K562 (cell line): Measurements from ENCODE around the gene DMWD. TPM values are rescaled to one million over a fixed set of nuclear protein-coding genes. Genes with fewer than 3 reads are reported as not detected.

Source experiments
- ARID2 ChIP-seq: fragments of 450-650 bp; IDR thresholded peaks from 2 replicates; pipeline ENCODE4 v1.6.1; 2017; ENCODE audit warnings: antibody characterized with exemption, mild to moderate bottlenecking
- CREM ChIP-seq: IDR thresholded peaks from 2 replicates; pipeline ENCODE4 v1.6.1; 2014; ENCODE audit warnings: antibody characterized with exemption, low read depth
- EGR1 ChIP-seq: fragments of 450-650 bp; conservative IDR thresholded peaks from 2 replicates; pipeline ENCODE4 v1.6.1; 2017; ENCODE audit warnings: mild to moderate bottlenecking
- EZH2 ChIP-seq: IDR thresholded peaks from 2 replicates; pipeline ENCODE4 v1.6.1; 2012; ENCODE audit warnings: low read depth, mild to moderate bottlenecking, inconsistent platforms, low read length, borderline replicate concordance
- GABPA ChIP-seq: fragments of 200-800 bp; sonication (Bioruptor generic); conservative IDR thresholded peaks from 2 replicates; pipeline ENCODE4 v1.6.1; 2016; ENCODE audit warnings: low read depth, missing genetic modification characterization, missing compliant biosample characterization
- GABPB2 ChIP-seq: fragments of 250-450 bp; sonication (Bioruptor Pico); conservative IDR thresholded peaks from 2 replicates; pipeline ENCODE4 v1.5.1; 2021; ENCODE audit warnings: mild to moderate bottlenecking
- HMGN3 ChIP-seq: IDR thresholded peaks from 2 replicates; pipeline ENCODE4 v1.6.1; 2011; ENCODE audit warnings: borderline replicate concordance, low read depth, mild to moderate bottlenecking, mixed read lengths, low read length; ENCODE audit not compliant: insufficient read length; ENCODE audit errors: extremely low read depth
- JUND ChIP-seq, 2 experiments: IDR thresholded peaks; 2 replicates in 1 of 2; 3 replicates in 1 of 2; pipeline ENCODE4 v1.6.1; 2011; ENCODE audit warnings: borderline replicate concordance in 2 of 2, low read depth in 2 of 2, low read length in 2 of 2, improper control_type of control experiment in 1 of 2, missing biosample characterization in 1 of 2, missing genetic modification characterization in 1 of 2, missing genetic modification reagents in 1 of 2
- MTF1 ChIP-seq: fragments of 250-450 bp; sonication (Bioruptor Pico); IDR thresholded peaks from 2 replicates; pipeline ENCODE4 v1.9.0; 2021; ENCODE audit warnings: moderate library complexity, mild to moderate bottlenecking, inconsistent platforms, borderline replicate concordance
- NONO ChIP-seq, 2 experiments: fragments of 200-400 bp in 1 of 2; fragments of 450-650 bp in 1 of 2; formaldehyde crosslinking in 1 of 2; IDR thresholded peaks; 2 replicates each; pipeline ENCODE4 v1.6.1; 2017; ENCODE audit warnings: low read depth in 2 of 2, mild to moderate bottlenecking in 2 of 2, moderate library complexity in 2 of 2, low read length in 1 of 2
- PRMT5 ChIP-seq: sonication (generic); formaldehyde crosslinking; IDR thresholded peaks from 2 replicates; pipeline ENCODE4 v1.5.0; 2020; ENCODE audit warnings: missing genetic modification reagents
- RAD21 ChIP-seq, 2 experiments: fragments of 250-450 bp in 1 of 2; fragments of 450-650 bp in 1 of 2; sonication (Bioruptor Pico) in 1 of 2; formaldehyde crosslinking in 1 of 2; IDR thresholded peaks in 1 of 2; conservative IDR thresholded peaks in 1 of 2; 2 replicates each; pipeline versions ENCODE4 v1.4.0 to v1.8.0; 2020 to 2022; ENCODE audit warnings: mild to moderate bottlenecking in 2 of 2, moderate library complexity in 1 of 2
- RB1 ChIP-seq: fragments of 450-650 bp; IDR thresholded peaks from 2 replicates; pipeline ENCODE4 v1.6.1; 2017; ENCODE audit warnings: low read depth, mild to moderate bottlenecking
- RBM22 ChIP-seq: fragments of 200-400 bp; formaldehyde crosslinking; IDR thresholded peaks from 2 replicates; pipeline ENCODE4 v1.6.1; 2018; ENCODE audit warnings: low read length, low read depth; ENCODE audit not compliant: poor library complexity, severe bottlenecking
- SIN3A ChIP-seq, 2 experiments: fragments of 150-350 bp in 1 of 2; IDR thresholded peaks; 2 replicates each; pipeline ENCODE4 v1.6.1; 2011 to 2016; ENCODE audit warnings: borderline replicate concordance in 2 of 2, low read depth in 2 of 2, low read length in 2 of 2, mild to moderate bottlenecking in 2 of 2, moderate library complexity in 2 of 2; ENCODE audit not compliant: control insufficient read depth in 1 of 2
- SMAD3 ChIP-seq: fragments of 450-650 bp; formaldehyde crosslinking; conservative IDR thresholded peaks from 2 replicates; pipeline ENCODE4 v1.4.0; 2020; ENCODE audit warnings: mild to moderate bottlenecking
- TAF1 ChIP-seq: IDR thresholded peaks from 2 replicates; pipeline ENCODE4 v1.6.1; 2011; ENCODE audit warnings: mild to moderate bottlenecking, low read length, moderate library complexity; ENCODE audit not compliant: insufficient read depth, control insufficient read depth, severe bottlenecking; ENCODE audit errors: extremely low read depth
- U2AF1 ChIP-seq: fragments of 200-400 bp; formaldehyde crosslinking; optimal IDR thresholded peaks from 2 replicates; pipeline ENCODE3; 2017; ENCODE audit warnings: mild to moderate bottlenecking, low read depth, low read length, moderate library complexity
- USF1 ChIP-seq: sonication (generic); formaldehyde crosslinking; IDR thresholded peaks from 2 replicates; pipeline ENCODE4 v1.9.0; 2022; ENCODE audit warnings: mild to moderate bottlenecking, missing genetic modification reagents
- ZBTB1 ChIP-seq: sonication (generic); formaldehyde crosslinking; IDR thresholded peaks from 2 replicates; pipeline ENCODE4 v1.8.1; 2023; ENCODE audit warnings: missing genetic modification reagents, low read depth, mild to moderate bottlenecking, borderline replicate concordance
- ZBTB17 ChIP-seq: fragments of 450-650 bp; formaldehyde crosslinking; IDR thresholded peaks from 2 replicates; pipeline ENCODE4 v1.4.0; 2020; ENCODE audit warnings: mild to moderate bottlenecking
- ZNF184 ChIP-seq: sonication (generic); formaldehyde crosslinking; IDR thresholded peaks from 2 replicates; pipeline ENCODE4 v1.5.0; 2020; ENCODE audit warnings: missing genetic modification reagents
- ZNF699 ChIP-seq: fragments of 250-450 bp; sonication (Bioruptor Pico); IDR thresholded peaks from 2 replicates; pipeline ENCODE4 v1.8.0; 2021; ENCODE audit warnings: mild to moderate bottlenecking, moderate library complexity; ENCODE audit not compliant: insufficient replicate concordance
- ZNF778 ChIP-seq: fragments of 450-650 bp; formaldehyde crosslinking; IDR thresholded peaks from 2 replicates; pipeline ENCODE4 v1.4.0; 2020; ENCODE audit warnings: mild to moderate bottlenecking, moderate library complexity
- polyA plus RNA-seq, 8 experiments: library from polyadenylated mRNA; depleted of rRNA in 4 of 8; stranded (reverse) in 5 of 8; unstranded in 3 of 8; fragments of >200 nt; fragmentation: Nextera tagmentation in 2 of 8; fragmentation: Illumina TruSeq in 1 of 8; extraction: Ambion mirVana in 2 of 8; extraction: Trizol in 1 of 8; gene quantifications; 2 replicates each; pipeline versions ENCODE4 v1.2.1 to v1.2.3, GENCODE V29; 2011 to 2014; ENCODE audit warnings: inconsistent platforms in 1 of 8, missing spikeins in 1 of 8
- total RNA-seq, 7 experiments: library from RNA; depleted of rRNA in 6 of 7; stranded (reverse); fragments of >200 nt in 6 of 7; fragmentation: Illumina TruSeq in 2 of 7; extraction: Trizol in 2 of 7; gene quantifications; 2 replicates each; pipeline versions ENCODE4 v1.2.1 to v1.2.3, GENCODE V29; 2011 to 2021; ENCODE audit warnings: low replicate concordance in 1 of 7
- TF ChIP-seq, protein P1 (sequence below): fragments of 450-650 bp; formaldehyde crosslinking; IDR thresholded peaks from 2 replicates; pipeline ENCODE4 v1.4.0; 2022; ENCODE audit warnings: missing genetic modification characterization

DMWD gene
- total and polyA plus RNA-seq, 9 of the 15 experiments (the other 6 are each of a cell fraction or from before 2014, with no cell fraction given), result 4.7 to 54.6 (median 19.0) TPM

DNA sequence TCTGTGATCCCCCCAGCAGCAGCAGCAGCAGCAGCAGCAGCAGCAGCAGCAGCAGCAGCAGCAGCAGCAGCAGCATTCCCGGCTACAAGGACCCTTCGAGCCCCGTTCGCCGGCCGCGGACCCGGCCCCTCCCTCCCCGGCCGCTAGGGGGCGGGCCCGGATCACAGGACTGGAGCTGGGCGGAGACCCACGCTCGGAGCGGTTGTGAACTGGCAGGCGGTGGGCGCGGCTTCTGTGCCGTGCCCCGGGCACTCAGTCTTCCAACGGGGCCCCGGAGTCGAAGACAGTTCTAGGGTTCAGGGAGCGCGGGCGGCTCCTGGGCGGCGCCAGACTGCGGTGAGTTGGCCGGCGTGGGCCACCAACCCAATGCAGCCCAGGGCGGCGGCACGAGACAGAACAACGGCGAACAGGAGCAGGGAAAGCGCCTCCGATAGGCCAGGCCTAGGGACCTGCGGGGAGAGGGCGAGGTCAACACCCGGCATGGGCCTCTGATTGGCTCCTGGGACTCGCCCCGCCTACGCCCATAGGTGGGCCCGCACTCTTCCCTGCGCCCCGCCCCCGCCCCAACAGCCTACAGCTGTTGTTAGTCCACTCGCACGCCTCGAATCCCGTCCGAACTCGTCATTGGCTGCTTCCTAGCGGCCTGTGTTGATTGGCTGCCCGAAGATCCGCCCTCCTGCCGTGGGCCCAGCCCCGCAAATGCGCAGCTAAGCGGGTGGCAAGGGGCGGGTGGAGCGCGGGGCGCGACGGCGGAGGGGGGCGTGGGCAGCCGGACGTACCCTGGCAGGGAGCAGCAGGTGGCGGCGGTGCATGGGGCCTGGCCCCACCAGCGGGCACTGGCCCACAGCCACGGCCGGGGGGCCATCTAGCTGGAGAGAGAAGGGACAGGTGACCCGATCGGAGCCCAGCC, 22.2 kb downstream of the DMWD start (continued):
- TF ChIP-seq, protein P1, sequence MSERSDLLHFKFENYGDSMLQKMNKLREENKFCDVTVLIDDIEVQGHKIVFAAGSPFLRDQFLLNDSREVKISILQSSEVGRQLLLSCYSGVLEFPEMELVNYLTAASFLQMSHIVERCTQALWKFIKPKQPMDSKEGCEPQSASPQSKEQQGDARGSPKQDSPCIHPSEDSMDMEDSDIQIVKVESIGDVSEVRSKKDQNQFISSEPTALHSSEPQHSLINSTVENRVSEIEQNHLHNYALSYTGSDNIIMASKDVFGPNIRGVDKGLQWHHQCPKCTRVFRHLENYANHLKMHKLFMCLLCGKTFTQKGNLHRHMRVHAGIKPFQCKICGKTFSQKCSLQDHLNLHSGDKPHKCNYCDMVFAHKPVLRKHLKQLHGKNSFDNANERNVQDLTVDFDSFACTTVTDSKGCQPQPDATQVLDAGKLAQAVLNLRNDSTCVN (CRISPR knock-in tag), result 0 out of 2 replicates have a peak, but pooled peaks have one; percentile 72
- TF ChIP-seq PRMT5 (no peak), JUND (IDR thresholded peaks at IDR 0.05; ENCODE audit: borderline replicate concordance, low read depth, low read length) (peak; percentile 33; the same call in 1 of the 2 replicates), JUND (tag; IDR thresholded peaks at IDR 0.05; ENCODE audit: borderline replicate concordance, low read depth, low read length) (no peak), ZBTB17 (CRISPR knock-in tag) (0 out of 2 replicates have a peak, but pooled peaks have one; percentile 16), EZH2 (no peak), RB1 (peak; percentile 71), USF1 (CRISPR knock-in tag) (peak; percentile 56), EGR1 (peak; percentile 94), ARID2 (no peak), U2AF1 (peak; percentile 47), MTF1 (no peak), ZBTB1 (CRISPR knock-in tag) (peak; percentile 68; the same call in 1 of the 2 replicates), HMGN3 (peak; percentile 91), CREM (peak; percentile 61), RBM22 (peak; percentile 93), ZNF699 (CRISPR knock-in tag) (no peak), ZNF778 (no peak), GABPB2 (CRISPR knock-in tag) (0 out of 2 replicates have a peak, but pooled peaks have one; percentile 46), RAD21 (CRISPR knock-in tag; conservative IDR thresholded peaks at IDR 0.05 in 1 of 2, IDR thresholded peaks at IDR 0.05 in 1 of 2) (peak; percentile 59 to 61), NONO (IDR thresholded peaks at IDR 0.05; ENCODE audit: low read depth in 2 of 2, low read length in 1 of 2) (peak in 1 of 2 experiments; percentile 90; a peak in 2 of 4 replicates), GABPA (no peak; the same call in 1 of the 2 replicates), ZNF184 (CRISPR knock-in tag) (no peak), SMAD3 (0 out of 2 replicates have a peak, but pooled peaks have one; percentile 80), SIN3A (IDR thresholded peaks at IDR 0.05; ENCODE audit: borderline replicate concordance in 2 of 2, control insufficient read depth in 1 of 2, low read depth in 2 of 2, low read length in 2 of 2) (peak; percentile 29 to 68; a peak in 3 of 4 replicates), TAF1 (peak; percentile 12)
